EL (cell line): ENCODE results near the gene OR2F1.
"Not testable (repeated sequence)": the region's sequence is repeated elsewhere in the genome, so short reads cannot be mapped to it uniquely, and the experiment has no call there.

Experiments
- DNase-seq: peaks from one replicate; pipeline ENCODE4 v3.0.0-alpha.2; 2016

The OR2F1 gene

GRCh38 chr7:144010061-144010460 lies 55.4 kb downstream of the OR2F1 start:
- not testable (repeated sequence) for DNase-seq

GRCh38 chr7:144010821-144011220 lies 56.2 kb downstream of the OR2F1 start:
- DNase-seq = not testable (repeated sequence)

GRCh38 chr7:144011458-144012230 lies 57.0 kb downstream of the OR2F1 start:
- DNase-seq = peak; percentile 23
